ENCODE results near the gene ARRB2. TPM values are rescaled to one million over a fixed set of nuclear protein-coding genes. Genes with fewer than 3 reads are reported as not detected.

The ARRB2 gene
- total RNA-seq, 1 experiment from 2014 or later = 82.2 TPM

DNA sequence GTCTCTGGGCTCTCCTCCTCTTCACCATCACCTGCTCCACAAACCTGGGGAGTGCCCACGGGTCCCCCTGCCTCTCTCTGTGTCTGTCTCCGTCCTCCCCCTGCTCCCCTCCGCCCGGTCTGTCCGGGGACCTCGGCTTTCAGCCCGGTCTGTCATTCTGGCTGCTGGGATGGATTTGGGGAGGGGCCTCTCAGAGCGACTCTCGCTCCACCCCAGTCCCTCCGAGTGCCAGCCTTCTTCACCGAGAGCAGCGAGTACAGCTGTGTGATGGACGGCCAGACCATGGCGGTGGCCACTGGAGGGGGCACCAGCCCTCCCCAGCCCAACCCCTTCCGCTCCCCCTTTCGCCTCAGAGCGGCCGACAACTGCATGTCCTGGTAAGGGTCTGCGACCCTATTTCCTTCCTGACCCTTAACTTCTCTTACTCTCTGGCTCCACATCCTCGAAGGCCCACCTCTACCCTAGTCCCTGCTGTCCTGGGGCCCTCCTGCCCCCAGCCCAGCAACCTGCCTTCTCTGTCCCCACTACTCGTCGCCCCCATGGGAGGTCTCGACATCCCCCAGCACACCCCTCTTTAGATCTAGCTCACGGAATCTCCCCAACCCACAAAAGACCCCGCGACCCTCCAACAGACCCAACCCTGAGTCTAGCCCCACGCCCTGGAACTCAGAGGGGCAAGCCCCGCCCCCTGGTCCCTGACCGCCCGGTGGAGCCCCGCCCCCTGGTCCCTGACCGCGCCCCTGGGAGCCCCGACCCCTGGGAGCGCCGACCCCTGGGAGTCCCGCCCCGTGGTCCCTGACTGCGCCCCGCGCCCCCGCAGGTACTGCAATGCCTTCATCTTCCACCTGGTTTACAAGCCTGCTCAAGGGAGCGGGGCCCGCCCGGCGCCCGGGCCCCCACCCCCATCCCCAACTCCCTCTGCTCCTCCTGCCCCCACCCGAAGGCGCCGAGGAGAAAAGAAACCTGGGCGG, 34.9 kb downstream of the ARRB2 start:
- BruUV-seq (replicated peaks) = no TSS peak
- Histone ChIP-seq H3K27me3 (replicated peaks; ENCODE audit: insufficient read depth, low read depth, low read length, poor library complexity) (peaks cover 26% of the 10 kb centered on the region), H3K36me3 (ENCODE audit: insufficient read depth, low read length, poor library complexity, severe bottlenecking) (no peaks in the 10 kb centered on the region), H3K4me3 (ENCODE audit: low read depth, low read length, poor library complexity, severe bottlenecking) (no peak overlapping the region), H3K27ac (ENCODE audit: low read depth, low read length, poor library complexity, severe bottlenecking) (no peak overlapping the region), H3K4me1 (ENCODE audit: insufficient read depth, low read length, poor library complexity, severe bottlenecking) (peaks cover 3% of the 10 kb centered on the region), H3K9me3 (ENCODE audit: low read depth, low read length, poor library complexity, severe bottlenecking) (no peaks in the 10 kb centered on the region)
- intact Hi-C loops (cut with micrococcal nuclease; ENCODE audit: unreplicated experiment) = no loop called here
- CTCF ChIA-PET = no interaction called here
- no peak for DNase-seq (ENCODE audit: low spot score)
- no peak for TF ChIP-seq EZH2 (IDR thresholded peaks at IDR 0.05; ENCODE audit: borderline replicate concordance, low read depth, low read length, poor library complexity, severe bottlenecking)
- TF ChIP-seq, protein P1, sequence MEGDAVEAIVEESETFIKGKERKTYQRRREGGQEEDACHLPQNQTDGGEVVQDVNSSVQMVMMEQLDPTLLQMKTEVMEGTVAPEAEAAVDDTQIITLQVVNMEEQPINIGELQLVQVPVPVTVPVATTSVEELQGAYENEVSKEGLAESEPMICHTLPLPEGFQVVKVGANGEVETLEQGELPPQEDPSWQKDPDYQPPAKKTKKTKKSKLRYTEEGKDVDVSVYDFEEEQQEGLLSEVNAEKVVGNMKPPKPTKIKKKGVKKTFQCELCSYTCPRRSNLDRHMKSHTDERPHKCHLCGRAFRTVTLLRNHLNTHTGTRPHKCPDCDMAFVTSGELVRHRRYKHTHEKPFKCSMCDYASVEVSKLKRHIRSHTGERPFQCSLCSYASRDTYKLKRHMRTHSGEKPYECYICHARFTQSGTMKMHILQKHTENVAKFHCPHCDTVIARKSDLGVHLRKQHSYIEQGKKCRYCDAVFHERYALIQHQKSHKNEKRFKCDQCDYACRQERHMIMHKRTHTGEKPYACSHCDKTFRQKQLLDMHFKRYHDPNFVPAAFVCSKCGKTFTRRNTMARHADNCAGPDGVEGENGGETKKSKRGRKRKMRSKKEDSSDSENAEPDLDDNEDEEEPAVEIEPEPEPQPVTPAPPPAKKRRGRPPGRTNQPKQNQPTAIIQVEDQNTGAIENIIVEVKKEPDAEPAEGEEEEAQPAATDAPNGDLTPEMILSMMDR (conservative IDR thresholded peaks at IDR 0.05; ENCODE audit: low read depth, low read length) = no peak
- POLR2A ChIA-PET (ENCODE audit: low non-redundant PET) = no interaction called here

DNA sequence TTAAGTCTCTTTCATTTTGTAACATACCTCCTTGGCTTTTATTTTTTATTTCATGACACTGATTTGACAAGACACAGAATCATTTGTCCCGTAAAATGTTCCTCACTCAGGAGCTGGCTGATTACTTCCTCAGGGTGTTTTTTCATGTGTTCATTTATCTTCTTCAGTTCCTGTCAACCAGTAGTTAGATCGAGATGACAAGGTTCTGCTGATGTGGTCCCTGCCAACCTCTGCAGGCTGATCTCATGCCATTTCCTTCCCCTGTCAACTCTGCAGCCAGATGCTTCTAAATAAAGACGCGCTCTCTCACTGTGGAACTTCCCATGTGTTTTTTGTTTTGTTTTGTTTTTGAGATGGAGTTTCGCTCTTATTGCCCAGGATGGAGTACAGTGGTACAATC, 37.4 kb downstream of the ARRB2 start:
- Histone ChIP-seq H3K27me3 (replicated peaks; ENCODE audit: insufficient read depth, low read depth, low read length, poor library complexity) (peaks cover 30% of the 10 kb centered on the region), H3K4me3 (ENCODE audit: low read depth, low read length, poor library complexity, severe bottlenecking) (no peak overlapping the region), H3K36me3 (ENCODE audit: insufficient read depth, low read length, poor library complexity, severe bottlenecking) (no peaks in the 10 kb centered on the region), H3K27ac (ENCODE audit: low read depth, low read length, poor library complexity, severe bottlenecking) (no peak overlapping the region), H3K4me1 (ENCODE audit: insufficient read depth, low read length, poor library complexity, severe bottlenecking) (peaks cover 3% of the 10 kb centered on the region), H3K9me3 (ENCODE audit: low read depth, low read length, poor library complexity, severe bottlenecking) (no peaks in the 10 kb centered on the region)
- POLR2A ChIA-PET (ENCODE audit: low non-redundant PET) = no interaction called here
- CTCF ChIA-PET = interaction anchor here (0.6 kb wide), 1 partner anchor 43 kb away, joined by 3 read pairs; no protein-coding TSS in a partner anchor
- no peak for TF ChIP-seq EZH2 (IDR thresholded peaks at IDR 0.05; ENCODE audit: borderline replicate concordance, low read depth, low read length, poor library complexity, severe bottlenecking)
- TF ChIP-seq, protein P1 (conservative IDR thresholded peaks at IDR 0.05; ENCODE audit: low read depth, low read length) = no peak
- no TSS peak for BruUV-seq (replicated peaks)
- intact Hi-C loops (cut with micrococcal nuclease; ENCODE audit: unreplicated experiment) = no loop called here
- DNase-seq (ENCODE audit: low spot score) = no peak

DNA sequence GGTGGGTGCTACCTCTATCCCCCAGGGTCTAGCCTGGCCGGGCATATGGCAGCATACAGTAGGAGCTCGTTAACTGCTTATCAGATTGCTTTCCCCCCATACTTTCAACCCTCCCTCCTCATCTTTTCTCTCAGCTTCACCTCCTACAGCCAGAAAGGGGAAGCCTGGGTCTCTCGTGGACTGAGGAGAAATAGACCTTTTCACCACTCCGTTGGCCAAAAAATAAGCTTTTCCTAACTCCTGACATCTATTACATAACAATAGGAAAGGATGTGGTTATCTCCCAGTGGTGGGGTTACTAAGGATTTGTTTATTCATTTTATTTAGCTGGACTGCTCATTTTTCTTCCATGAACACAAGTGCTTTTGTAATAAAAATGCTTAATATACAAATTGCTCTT, 38.3 kb downstream of the ARRB2 start:
- TF ChIP-seq, protein P1 (conservative IDR thresholded peaks at IDR 0.05; ENCODE audit: low read depth, low read length) = no peak
- TF ChIP-seq EZH2 (IDR thresholded peaks at IDR 0.05; ENCODE audit: borderline replicate concordance, low read depth, low read length, poor library complexity, severe bottlenecking) = no peak
- peaks cover 30% of the 10 kb centered on the region for H3K27me3 ChIP-seq (replicated peaks; ENCODE audit: insufficient read depth, low read depth, low read length, poor library complexity)
- BruUV-seq (replicated peaks) = no TSS peak
- DNase-seq (ENCODE audit: low spot score) = no peak
- no peaks in the 10 kb centered on the region for H3K9me3 ChIP-seq (ENCODE audit: low read depth, low read length, poor library complexity, severe bottlenecking)
- peaks cover 3% of the 10 kb centered on the region for H3K4me1 ChIP-seq (ENCODE audit: insufficient read depth, low read length, poor library complexity, severe bottlenecking)
- no peak overlapping the region for H3K27ac ChIP-seq (ENCODE audit: low read depth, low read length, poor library complexity, severe bottlenecking)
- H3K4me3 ChIP-seq (ENCODE audit: low read depth, low read length, poor library complexity, severe bottlenecking) = no peak overlapping the region
- intact Hi-C loops (cut with micrococcal nuclease; ENCODE audit: unreplicated experiment) = no loop called here
- POLR2A ChIA-PET (ENCODE audit: low non-redundant PET) = no interaction called here
- H3K36me3 ChIP-seq (ENCODE audit: insufficient read depth, low read length, poor library complexity, severe bottlenecking) = no peaks in the 10 kb centered on the region
- CTCF ChIA-PET = interaction anchor here (0.6 to 0.7 kb wide), 2 partner anchors 42 to 71 kb away, joined by 3 to 5 read pairs; no protein-coding TSS in a partner anchor

Measured in A673 (cell line).